Psoas muscle (tissue), 8 donors: ENCODE measurements around the gene LCE5A. TPM values are rescaled to one million over a fixed set of nuclear protein-coding genes. Genes with fewer than 3 reads are reported as not detected.

Experiments used
- ATAC-seq, 4 donors: fragments of 200-7000 bp; cut with Tn5 transposase; one replicate each; pipeline ENCODE4 v1.9.1; 2020; ENCODE audit warnings: moderate library complexity in 3 of 4, mild to moderate bottlenecking in 2 of 4
- DNase-seq, 2 donors: peaks; one replicate each; pipeline ENCODE4 v3.0.0-alpha.2; 2020
- H3K27ac ChIP-seq: fragments of 200-600 bp; one replicate; pipeline ENCODE4 v1.8.0; 2022
- H3K27me3 ChIP-seq, 3 donors: fragments of 200-600 bp in 1 of 3; one replicate each; pipeline versions ENCODE4 v1.6.1 to v1.8.0; 2013 to 2022; ENCODE audit warnings: low read length in 2 of 3, mild to moderate bottlenecking in 2 of 3, moderate library complexity in 1 of 3; ENCODE audit not compliant: insufficient read depth in 3 of 3
- H3K36me3 ChIP-seq, 2 donors: fragments of 200-600 bp in 1 of 2; one replicate each; pipeline versions ENCODE4 v1.6.1 to v1.8.0; 2013 to 2022; ENCODE audit warnings: low read depth in 1 of 2, mild to moderate bottlenecking in 1 of 2, moderate library complexity in 1 of 2; ENCODE audit not compliant: insufficient read depth in 1 of 2
- H3K4me1 ChIP-seq: fragments of 200-600 bp; one replicate; pipeline ENCODE4 v1.8.0; 2022
- H3K4me3 ChIP-seq: fragments of 200-600 bp; one replicate; pipeline ENCODE4 v1.8.0; 2022; ENCODE audit warnings: mild to moderate bottlenecking
- H3K9me3 ChIP-seq: fragments of 200-600 bp; one replicate; pipeline ENCODE4 v1.8.0; 2022
- WGBS, 3 donors: extraction: QIAGEN DNeasy Blood & Tissue Kit; methylation state at CpG; one replicate each; pipeline versions ENCODE4 v1.1.6 to v1.1.7; 2013; 5-methylcytosine and 5-hydroxymethylcytosine counted together
- intact Hi-C, 2 donors: fragments of 100-400 bp; cut with DNase I; formaldehyde crosslinking; loops; one replicate each; pipeline versions ENCODE4 v1.11.0 to v1.14.2; 2022
- polyA plus RNA-seq, 3 donors: library from polyadenylated mRNA; stranded (reverse); fragments of 200-250 nt; gene quantifications; one replicate each; pipeline ENCODE4 v1.2.3, GENCODE V29; 2013
- total RNA-seq, 4 donors: library from RNA; stranded (reverse); fragmentation: NEBNext Ultra II Directional in 2 of 4; extraction: Animal tissue kit (Norgen Biotek cat#: 25700) in 2 of 4; gene quantifications; one replicate each; pipeline versions ENCODE4 v1.2.1 to v1.2.4, GENCODE V29; 2021 to 2023
- TF ChIP-seq, protein P1 (sequence below): fragments of 200-600 bp; IDR thresholded peaks from one replicate; pipeline ENCODE4 v1.8.0; 2022; ENCODE audit warnings: antibody characterized with exemption
- donor health status: healthy with polysubstance abuse.
- donor health status: DM: no; HTN: no; CAD: no; lungs with moderate emphysema.
- donor health status: Bipolar disorder and iron deficiency.
- donor health status: healthy.
- donor health status: DM: yes; HTN: yes; CAD: no.
- donor health status: DM: no; HTN: no; CAD: no.
- donor health status: DM: no; HTN: no; CAD: no.
- donor health status: DM: yes; HTN: yes; CAD: no.

The LCE5A gene
- total and polyA plus RNA-seq, 7 donors, result not detected

DNA sequence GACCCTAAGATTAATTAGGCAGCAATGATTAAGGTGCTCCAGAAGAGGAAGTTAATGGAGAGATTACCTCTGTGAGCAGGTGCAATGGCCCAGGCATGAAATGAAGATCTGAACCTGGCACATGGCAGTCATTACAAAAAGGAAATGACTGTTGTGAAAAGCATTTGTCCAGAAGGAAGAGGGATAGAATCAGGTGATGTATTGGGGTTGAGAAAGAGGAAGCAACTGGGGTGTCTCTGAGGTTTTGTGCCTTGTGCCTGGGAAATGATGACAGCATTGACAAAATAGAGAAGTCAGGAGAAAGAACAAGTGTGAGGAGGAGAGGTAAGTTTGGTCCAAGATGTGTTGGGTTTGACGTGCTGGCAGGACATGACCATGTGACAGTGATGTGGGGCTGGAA, 9.2 kb downstream of the LCE5A start:
- DNase-seq (no peak), ATAC-seq (no peak)
- WGBS, 3 donors, result 44 to 52% (median 45%) methylated on average over 1 of the region's 1 CpG
- Histone ChIP-seq H3K36me3 (no peaks in the 10 kb centered on the region), H3K27me3 (peaks cover 3 to 21% (median 9%) of the 10 kb centered on the region in 3 donors), H3K4me3 (no peak overlapping the region), H3K9me3 (no peaks in the 10 kb centered on the region), H3K27ac (no peak overlapping the region), H3K4me1 (no peaks in the 10 kb centered on the region)
- TF ChIP-seq, protein P1, sequence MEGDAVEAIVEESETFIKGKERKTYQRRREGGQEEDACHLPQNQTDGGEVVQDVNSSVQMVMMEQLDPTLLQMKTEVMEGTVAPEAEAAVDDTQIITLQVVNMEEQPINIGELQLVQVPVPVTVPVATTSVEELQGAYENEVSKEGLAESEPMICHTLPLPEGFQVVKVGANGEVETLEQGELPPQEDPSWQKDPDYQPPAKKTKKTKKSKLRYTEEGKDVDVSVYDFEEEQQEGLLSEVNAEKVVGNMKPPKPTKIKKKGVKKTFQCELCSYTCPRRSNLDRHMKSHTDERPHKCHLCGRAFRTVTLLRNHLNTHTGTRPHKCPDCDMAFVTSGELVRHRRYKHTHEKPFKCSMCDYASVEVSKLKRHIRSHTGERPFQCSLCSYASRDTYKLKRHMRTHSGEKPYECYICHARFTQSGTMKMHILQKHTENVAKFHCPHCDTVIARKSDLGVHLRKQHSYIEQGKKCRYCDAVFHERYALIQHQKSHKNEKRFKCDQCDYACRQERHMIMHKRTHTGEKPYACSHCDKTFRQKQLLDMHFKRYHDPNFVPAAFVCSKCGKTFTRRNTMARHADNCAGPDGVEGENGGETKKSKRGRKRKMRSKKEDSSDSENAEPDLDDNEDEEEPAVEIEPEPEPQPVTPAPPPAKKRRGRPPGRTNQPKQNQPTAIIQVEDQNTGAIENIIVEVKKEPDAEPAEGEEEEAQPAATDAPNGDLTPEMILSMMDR, result no peak
- intact Hi-C loops, result no loop called here

DNA sequence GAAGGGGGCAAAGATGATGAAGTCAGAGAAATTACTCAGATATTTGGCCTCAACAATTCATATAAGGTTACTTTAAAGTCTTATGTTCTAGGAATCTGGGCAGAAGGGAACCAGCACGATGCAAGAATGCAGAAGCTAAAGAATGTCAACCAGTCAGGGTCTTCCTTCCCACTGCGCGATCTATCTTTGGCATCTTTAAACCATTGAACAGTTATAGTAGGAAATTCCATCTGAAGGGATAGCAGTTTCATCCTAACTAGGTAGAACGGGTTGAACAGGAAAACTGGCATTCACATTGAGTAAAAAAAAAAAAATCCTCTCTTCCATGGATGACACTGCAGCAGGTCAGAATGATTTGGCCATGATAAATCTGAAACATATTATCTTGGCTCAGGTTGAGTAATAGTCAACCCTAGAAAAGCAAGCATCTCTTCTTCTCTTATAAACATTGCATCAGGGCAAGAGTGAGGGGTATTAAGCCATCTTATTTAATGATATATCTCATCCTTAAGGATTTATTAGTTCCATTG, 10.0 kb downstream of the LCE5A start:
- no peak overlapping the region for H3K27ac ChIP-seq
- intact Hi-C loops, result no loop called here
- DNase-seq (no peak), ATAC-seq (no peak)
- H3K27me3 ChIP-seq, result peaks cover 3 to 13% (median 4%) of the 10 kb centered on the region in 3 donors
- no peak overlapping the region for H3K4me3 ChIP-seq
- TF ChIP-seq, protein P1, result no peak
- no peaks in the 10 kb centered on the region for H3K4me1 ChIP-seq
- no peaks in the 10 kb centered on the region for H3K36me3 ChIP-seq
- no peaks in the 10 kb centered on the region for H3K9me3 ChIP-seq
- WGBS, 3 donors, result 53 to 61% (median 54%) methylated on average over 4 of the region's 4 CpGs

DNA sequence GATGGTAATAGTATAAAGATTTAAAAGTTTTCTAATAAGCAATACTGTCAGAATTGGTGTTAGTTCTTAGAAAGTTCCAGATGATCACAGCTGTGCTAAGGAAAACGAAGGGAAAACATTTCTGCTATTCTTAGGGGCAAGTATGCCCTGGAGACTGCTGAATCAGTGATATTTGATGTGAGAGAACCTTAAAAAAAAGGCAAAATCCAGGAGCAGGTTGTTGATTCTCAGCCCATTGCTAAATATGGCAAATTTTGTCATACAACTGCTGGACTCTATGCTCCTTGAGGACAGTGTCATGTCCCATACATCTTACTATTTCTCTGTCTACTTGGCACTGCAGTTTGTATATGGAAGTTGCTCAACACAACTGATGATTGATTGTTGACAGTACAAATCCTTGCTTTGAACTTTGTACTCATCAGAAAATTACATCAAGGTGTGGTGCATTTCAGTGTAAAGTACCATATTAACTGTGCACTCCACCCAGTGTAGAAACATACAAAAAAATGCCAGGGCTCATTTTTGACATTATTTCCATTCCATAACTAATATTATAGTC, 14.6 kb downstream of the LCE5A start:
- Histone ChIP-seq H3K4me3 (no peak overlapping the region), H3K9me3 (peaks cover 3% of the 10 kb centered on the region), H3K27ac (no peak overlapping the region), H3K4me1 (no peaks in the 10 kb centered on the region), H3K27me3 (peaks cover 0 to 3% (median 0%) of the 10 kb centered on the region in 3 donors), H3K36me3 (no peaks in the 10 kb centered on the region)
- WGBS, 3 donors, result 0 to 5% (median 5%) methylated on average over 1 of the region's 1 CpG
- TF ChIP-seq, protein P1, result no peak
- DNase-seq (no peak), ATAC-seq (no peak)
- intact Hi-C loops, result no loop called here

DNA sequence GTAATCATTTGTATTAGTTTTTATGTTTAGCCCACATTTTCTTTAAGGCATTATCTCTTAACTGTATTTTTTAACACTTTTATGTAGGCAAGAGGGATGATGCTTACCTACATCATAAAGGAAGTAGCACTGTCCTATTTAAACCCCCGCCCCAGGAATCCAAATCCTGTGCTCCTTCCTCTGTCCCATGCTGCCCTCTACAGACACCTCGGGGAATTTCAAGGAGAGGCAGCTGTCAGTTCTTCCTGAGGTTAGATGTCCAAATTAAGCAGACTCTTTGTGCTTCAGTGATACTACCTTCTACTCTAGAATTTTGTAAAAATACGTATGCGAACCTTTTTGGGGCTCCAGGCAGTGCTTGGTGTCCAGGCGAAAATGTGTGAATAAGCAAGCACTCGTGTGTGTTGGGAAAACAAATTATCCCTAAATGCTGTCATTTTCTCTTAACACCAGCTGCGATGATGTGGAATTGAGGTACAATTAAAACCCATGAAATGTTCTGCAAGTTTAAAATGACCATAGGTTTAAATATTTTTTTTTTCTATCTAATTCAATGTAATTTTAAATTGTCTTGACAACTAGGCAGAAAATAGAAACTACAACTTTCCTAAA, 22.8 kb downstream of the LCE5A start:
- no peak overlapping the region for H3K27ac ChIP-seq
- no peak overlapping the region for H3K4me3 ChIP-seq
- intact Hi-C loops, result no loop called here
- H3K4me1 ChIP-seq, result no peaks in the 10 kb centered on the region
- H3K36me3 ChIP-seq, result no peaks in the 10 kb centered on the region
- no peaks in the 10 kb centered on the region for H3K27me3 ChIP-seq
- TF ChIP-seq, protein P1, result no peak
- 25 to 28% (median 26%) methylated on average over 7 of the region's 7 CpGs for WGBS, 3 donors
- DNase-seq (no peak), ATAC-seq (no peak)
- H3K9me3 ChIP-seq, result peaks cover 4% of the 10 kb centered on the region
